Hepatocyte (in vitro differentiated cells): ENCODE data around the gene NKIRAS1. TPM values are rescaled to one million over a fixed set of nuclear protein-coding genes. Genes with fewer than 3 reads are reported as not detected.
"Not testable (repeated sequence)": the region's sequence is repeated elsewhere in the genome, so short reads cannot be mapped to it uniquely, and the experiment has no call there.

Experiments
- DNase-seq: peaks from one replicate; pipeline ENCODE4 v3.0.0-alpha.2; 2016; ENCODE audit warnings: low spot score
- H2AFZ ChIP-seq: fragments of 200-600 bp; sonication (generic); 2 replicates; pipeline ENCODE4 v1.6.0; 2016; ENCODE audit warnings: antibody characterized with exemption, mild to moderate bottlenecking
- H3K27ac ChIP-seq: fragments of 200-600 bp; sonication (generic); 2 replicates; pipeline ENCODE4 v1.5.1; 2016; ENCODE audit warnings: mild to moderate bottlenecking
- H3K27me3 ChIP-seq: fragments of 200-600 bp; sonication (generic); 2 replicates; pipeline ENCODE4 v1.6.1; 2016
- H3K36me3 ChIP-seq: fragments of 200-600 bp; sonication (generic); replicated peaks from 2 replicates; pipeline ENCODE4 v1.5.1; 2016; ENCODE audit warnings: low read depth; ENCODE audit not compliant: insufficient read depth
- H3K4me1 ChIP-seq: fragments of 200-600 bp; sonication (generic); 2 replicates; pipeline ENCODE4 v1.5.1; 2016; ENCODE audit warnings: mild to moderate bottlenecking, moderate library complexity; ENCODE audit not compliant: insufficient read depth
- H3K4me2 ChIP-seq: fragments of 200-600 bp; sonication (generic); 2 replicates; pipeline ENCODE4 v1.6.0; 2016
- H3K4me3 ChIP-seq: fragments of 200-600 bp; sonication (generic); 2 replicates; pipeline ENCODE4 v1.5.1; 2016; ENCODE audit warnings: mild to moderate bottlenecking
- H3K79me2 ChIP-seq: fragments of 200-600 bp; sonication (generic); 2 replicates; pipeline ENCODE4 v1.6.0; 2017; ENCODE audit warnings: mild to moderate bottlenecking
- H3K9me2 ChIP-seq: fragments of 200-600 bp; sonication (generic); replicated peaks from 2 replicates; pipeline ENCODE4 v1.6.0; 2017; ENCODE audit warnings: mild to moderate bottlenecking; ENCODE audit not compliant: insufficient read depth
- H3K9me3 ChIP-seq: fragments of 200-600 bp; sonication (generic); 2 replicates; pipeline ENCODE4 v1.5.1; 2016; ENCODE audit warnings: low read depth, mild to moderate bottlenecking
- H4K20me1 ChIP-seq: fragments of 200-600 bp; sonication (generic); 2 replicates; pipeline ENCODE4 v1.6.0; 2016; ENCODE audit warnings: mild to moderate bottlenecking; ENCODE audit not compliant: insufficient read depth, poor library complexity, severe bottlenecking
- EZH2 ChIP-seq: fragments of 200-600 bp; sonication (generic); IDR thresholded peaks from 2 replicates; pipeline ENCODE4 v1.6.1; 2016; ENCODE audit warnings: antibody characterized with exemption, mild to moderate bottlenecking, borderline replicate concordance
- EZH2phosphoT487 ChIP-seq: fragments of 200-600 bp; sonication (generic); IDR thresholded peaks from one replicate; pipeline ENCODE4 v1.6.1; 2018; ENCODE audit warnings: antibody characterized with exemption, mild to moderate bottlenecking, low read depth, moderate library complexity; ENCODE audit not compliant: unreplicated experiment, severe bottlenecking
- WGBS: methylation state at CpG from one replicate; pipeline ENCODE4 v1.1.6; 2016; ENCODE audit warnings: low lambda C conversion rate; ENCODE audit errors: missing lambda C conversion rate; 5-methylcytosine and 5-hydroxymethylcytosine counted together
- polyA plus RNA-seq: library from polyadenylated mRNA; unstranded; fragments of >200 nt; fragmentation: Nextera tagmentation; extraction: Ambion mirVana; gene quantifications from 2 replicates; pipeline ENCODE4 v1.2.1, GENCODE V29; 2016
- total RNA-seq: library from RNA; depleted of rRNA; stranded (reverse); fragments of >200 nt; gene quantifications from 2 replicates; pipeline ENCODE4 v1.2.3, GENCODE V29; 2014
- TF ChIP-seq, protein P1 (sequence below): fragments of 200-600 bp; sonication (generic); IDR thresholded peaks from 2 replicates; pipeline ENCODE4 v1.5.1; 2016; ENCODE audit warnings: antibody characterized with exemption, mild to moderate bottlenecking; ENCODE audit not compliant: poor library complexity

The NKIRAS1 gene
- total and polyA plus RNA-seq, 2 experiments from 2014 or later, result 16.9 to 19.8 TPM

GRCh38 chr3:23919628-23920027, 2.8 kb upstream of the NKIRAS1 start:
- H3K4me2 ChIP-seq, result peak overlapping the region; percentile 99
- no peak overlapping the region for H3K4me3 ChIP-seq
- no peak for DNase-seq
- TF ChIP-seq EZH2phosphoT487 (no peak), EZH2 (no peak)
- TF ChIP-seq, protein P1, sequence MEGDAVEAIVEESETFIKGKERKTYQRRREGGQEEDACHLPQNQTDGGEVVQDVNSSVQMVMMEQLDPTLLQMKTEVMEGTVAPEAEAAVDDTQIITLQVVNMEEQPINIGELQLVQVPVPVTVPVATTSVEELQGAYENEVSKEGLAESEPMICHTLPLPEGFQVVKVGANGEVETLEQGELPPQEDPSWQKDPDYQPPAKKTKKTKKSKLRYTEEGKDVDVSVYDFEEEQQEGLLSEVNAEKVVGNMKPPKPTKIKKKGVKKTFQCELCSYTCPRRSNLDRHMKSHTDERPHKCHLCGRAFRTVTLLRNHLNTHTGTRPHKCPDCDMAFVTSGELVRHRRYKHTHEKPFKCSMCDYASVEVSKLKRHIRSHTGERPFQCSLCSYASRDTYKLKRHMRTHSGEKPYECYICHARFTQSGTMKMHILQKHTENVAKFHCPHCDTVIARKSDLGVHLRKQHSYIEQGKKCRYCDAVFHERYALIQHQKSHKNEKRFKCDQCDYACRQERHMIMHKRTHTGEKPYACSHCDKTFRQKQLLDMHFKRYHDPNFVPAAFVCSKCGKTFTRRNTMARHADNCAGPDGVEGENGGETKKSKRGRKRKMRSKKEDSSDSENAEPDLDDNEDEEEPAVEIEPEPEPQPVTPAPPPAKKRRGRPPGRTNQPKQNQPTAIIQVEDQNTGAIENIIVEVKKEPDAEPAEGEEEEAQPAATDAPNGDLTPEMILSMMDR, result no peak
- no peaks in the 10 kb centered on the region for H3K27me3 ChIP-seq
- no peaks in the 10 kb centered on the region for H3K36me3 ChIP-seq
- H3K79me2 ChIP-seq, result peaks cover 37% of the 10 kb centered on the region
- no peaks in the 10 kb centered on the region for H3K9me2 ChIP-seq
- H4K20me1 ChIP-seq, result peaks cover 39% of the 10 kb centered on the region
- H3K9me3 ChIP-seq, result no peaks in the 10 kb centered on the region
- WGBS, result 94% methylated on average over 2 of the region's 2 CpGs
- H2AFZ ChIP-seq, result no peak overlapping the region
- H3K4me1 ChIP-seq, result peaks cover 19% of the 10 kb centered on the region
- H3K27ac ChIP-seq, result no peak overlapping the region

DNA sequence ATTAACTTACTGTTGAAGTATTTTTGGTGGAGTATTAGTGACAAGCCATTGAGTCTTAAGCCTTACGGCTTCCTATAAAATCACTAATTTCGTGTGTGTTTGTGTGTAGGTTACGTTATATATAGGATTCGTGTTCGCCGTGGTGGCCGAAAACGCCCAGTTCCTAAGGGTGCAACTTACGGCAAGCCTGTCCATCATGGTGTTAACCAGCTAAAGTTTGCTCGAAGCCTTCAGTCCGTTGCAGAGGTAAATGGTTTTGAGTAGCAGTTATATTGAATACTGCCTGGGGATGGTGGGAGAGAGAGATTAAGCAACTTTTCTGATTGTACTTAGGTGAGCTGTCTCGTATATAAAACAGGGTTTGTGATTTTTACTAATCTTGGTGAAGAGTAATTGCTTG, 1.5 kb upstream of the NKIRAS1 start:
- Histone ChIP-seq H3K27ac (peak overlapping the region; percentile 92), H3K4me2 (peak overlapping the region; percentile 99), H3K4me3 (peak overlapping the region; percentile 65), H3K79me2 (peaks cover 50% of the 10 kb centered on the region), H4K20me1 (peaks cover 48% of the 10 kb centered on the region), H3K4me1 (peaks cover 24% of the 10 kb centered on the region)
- H2AFZ ChIP-seq, H3K36me3 ChIP-seq, H3K27me3 ChIP-seq, H3K9me2 ChIP-seq, H3K9me3 ChIP-seq, DNase-seq: not testable (repeated sequence)
- WGBS, result 21% methylated on average over 12 of the region's 12 CpGs

DNA sequence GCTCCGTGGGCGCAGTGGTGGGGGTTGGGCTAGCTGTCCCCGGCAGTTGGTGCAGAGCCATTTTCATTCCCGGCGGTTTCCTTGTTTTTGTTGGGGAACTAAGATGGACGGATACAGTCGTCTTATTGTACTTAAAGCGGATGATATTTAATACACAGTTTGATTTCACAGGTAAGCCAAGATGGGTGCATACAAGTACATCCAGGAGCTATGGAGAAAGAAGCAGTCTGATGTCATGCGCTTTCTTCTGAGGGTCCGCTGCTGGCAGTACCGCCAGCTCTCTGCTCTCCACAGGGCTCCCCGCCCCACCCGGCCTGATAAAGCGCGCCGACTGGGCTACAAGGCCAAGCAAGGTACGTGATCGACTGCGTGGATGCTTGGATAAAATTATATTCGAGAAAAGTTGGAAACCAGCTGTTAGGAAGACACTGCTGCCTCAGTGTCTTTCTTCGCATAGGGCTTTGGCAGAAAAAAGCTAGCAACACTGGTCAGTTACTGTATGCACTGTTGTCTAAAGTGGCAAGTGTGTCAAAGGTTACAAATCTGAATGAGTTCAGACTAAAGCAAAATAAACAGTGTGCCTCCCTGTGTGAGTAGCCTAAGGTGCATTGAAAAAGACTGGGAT, 1.0 kb upstream of the NKIRAS1 start:
- not testable (repeated sequence) for H3K9me3 ChIP-seq, H3K36me3 ChIP-seq, H3K27me3 ChIP-seq, H3K9me2 ChIP-seq
- Histone ChIP-seq H3K4me1 (peaks cover 24% of the 10 kb centered on the region), H3K27ac (peak overlapping the region; percentile 92), H3K4me2 (peak overlapping the region; percentile 99), H2AFZ (peak overlapping the region; percentile 50), H4K20me1 (peaks cover 49% of the 10 kb centered on the region), H3K79me2 (peaks cover 56% of the 10 kb centered on the region), H3K4me3 (peak overlapping the region; percentile 65)
- DNase-seq, result peak; percentile 70
- WGBS, result 2% methylated on average over 21 of the region's 21 CpGs

DNA sequence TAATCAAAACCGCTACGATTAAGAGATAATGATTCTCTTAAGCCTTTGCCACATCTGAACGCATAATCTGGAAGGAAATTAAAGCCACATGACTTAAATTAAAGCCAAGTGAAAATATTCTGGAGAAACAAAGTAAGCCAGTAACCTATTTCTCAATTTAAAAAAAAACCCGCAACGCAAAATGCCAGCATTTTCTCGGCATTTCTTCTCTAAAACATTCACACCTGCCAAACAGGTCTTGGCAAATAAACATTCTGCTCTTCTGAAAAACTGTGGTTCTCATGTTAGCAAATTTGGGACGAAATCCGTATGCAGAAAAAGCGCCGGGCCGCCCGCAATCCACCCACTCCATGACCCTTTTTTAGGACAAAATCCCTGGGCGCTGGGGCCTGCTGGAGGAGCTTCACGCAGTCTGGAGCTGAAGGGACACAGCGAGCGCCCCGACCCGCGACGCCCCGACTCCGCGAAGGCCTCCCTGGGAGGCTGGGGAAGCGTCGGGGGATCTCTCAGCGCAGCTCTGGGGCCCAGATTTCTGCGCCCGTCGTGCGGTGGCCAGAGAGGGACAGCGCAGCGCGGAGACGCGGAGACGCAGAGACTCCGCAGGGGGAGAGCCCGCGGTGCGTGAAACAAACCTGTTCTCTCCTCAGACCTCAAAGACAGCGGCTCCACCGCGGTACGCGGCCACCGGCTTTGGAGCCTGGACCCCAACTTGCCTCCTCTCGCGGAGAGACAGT, 471 bp downstream of the NKIRAS1 start:
- Histone ChIP-seq H2AFZ (peak overlapping the region; percentile 69), H3K79me2 (peaks cover 69% of the 10 kb centered on the region), H3K36me3 (no peaks in the 10 kb centered on the region), H3K9me2 (no peaks in the 10 kb centered on the region), H3K27ac (peak overlapping the region; percentile 89), H3K27me3 (no peaks in the 10 kb centered on the region), H3K4me3 (peak overlapping the region; percentile 30), H3K4me1 (peaks cover 24% of the 10 kb centered on the region), H4K20me1 (peaks cover 49% of the 10 kb centered on the region), H3K4me2 (peak overlapping the region; percentile 78), H3K9me3 (no peaks in the 10 kb centered on the region)
- WGBS, result 3% methylated on average over 48 of the region's 48 CpGs
- TF ChIP-seq, protein P1, result no peak
- TF ChIP-seq EZH2, result no peak
- TF ChIP-seq EZH2phosphoT487, result no peak
- DNase-seq, result no peak
